Astrocyte (in vitro differentiated cells and primary cell): Measurements from ENCODE around the gene TBC1D9. TPM values are rescaled to one million over a fixed set of nuclear protein-coding genes. Genes with fewer than 3 reads are reported as not detected.

Source experiments
- DNase-seq: peaks from one replicate; pipeline ENCODE4 v3.0.0-alpha.2; 2010; ENCODE audit warnings: low read depth
- FAIRE-seq: peaks from 2 replicates; lab custom pipeline; 2011; peaks lifted over from hg19 to GRCh38; lab: Jason Lieb, UNC
- H2AFZ ChIP-seq: 2 replicates; pipeline ENCODE4 v1.6.0; 2012; ENCODE audit warnings: low read depth, low read length, inconsistent platforms
- H3K27ac ChIP-seq: 2 replicates; pipeline ENCODE4 v1.5.1; 2011; ENCODE audit warnings: low read depth, low read length, inconsistent platforms
- H3K27me3 ChIP-seq: 2 replicates; pipeline ENCODE4 v1.6.0; 2011; ENCODE audit warnings: low read length, inconsistent platforms; ENCODE audit not compliant: insufficient read depth
- H3K36me3 ChIP-seq: 2 replicates; pipeline ENCODE4 v1.5.1; 2011; ENCODE audit warnings: low read length, inconsistent platforms; ENCODE audit not compliant: insufficient read depth
- H3K4me1 ChIP-seq: 2 replicates; pipeline ENCODE4 v1.5.1; 2011; ENCODE audit warnings: low read length, inconsistent platforms; ENCODE audit not compliant: insufficient read depth
- H3K4me2 ChIP-seq: 2 replicates; pipeline ENCODE4 v1.6.0; 2012; ENCODE audit warnings: low read length, inconsistent platforms
- H3K4me3 ChIP-seq: 2 replicates; pipeline ENCODE4 v1.5.1; 2011; ENCODE audit warnings: low read depth, mild to moderate bottlenecking, low read length, inconsistent platforms; ENCODE audit not compliant: insufficient read depth
- H3K79me2 ChIP-seq: 2 replicates; pipeline ENCODE4 v1.6.0; 2012; ENCODE audit warnings: mild to moderate bottlenecking, low read length, inconsistent platforms; ENCODE audit not compliant: insufficient read depth
- H3K9ac ChIP-seq: 2 replicates; pipeline ENCODE4 v1.6.0; 2012; ENCODE audit warnings: mild to moderate bottlenecking, low read length, inconsistent platforms
- H3K9me3 ChIP-seq: 2 replicates; pipeline ENCODE4 v1.5.1; 2012; ENCODE audit warnings: low read depth, mild to moderate bottlenecking, low read length, inconsistent platforms; ENCODE audit not compliant: insufficient read depth
- H4K20me1 ChIP-seq: 2 replicates; pipeline ENCODE4 v1.6.0; 2012; ENCODE audit warnings: low read length, inconsistent platforms; ENCODE audit not compliant: insufficient read depth
- H3K27ac Mint-ChIP-seq: one replicate; pipeline ENCODE4 v1.8.0; 2021; ENCODE audit warnings: mild to moderate bottlenecking, mixed read lengths; ENCODE audit not compliant: unreplicated experiment
- H3K27me3 Mint-ChIP-seq: one replicate; pipeline ENCODE4 v1.8.0; 2021; ENCODE audit warnings: low read depth, mixed read lengths; ENCODE audit not compliant: unreplicated experiment
- H3K36me3 Mint-ChIP-seq: one replicate; pipeline ENCODE4 v1.8.0; 2021; ENCODE audit warnings: low read depth, mixed read lengths; ENCODE audit not compliant: unreplicated experiment
- H3K4me1 Mint-ChIP-seq: one replicate; pipeline ENCODE4 v1.8.0; 2021; ENCODE audit warnings: low read depth, mixed read lengths; ENCODE audit not compliant: unreplicated experiment
- H3K4me3 Mint-ChIP-seq: one replicate; pipeline ENCODE4 v1.8.0; 2021; ENCODE audit warnings: mild to moderate bottlenecking, moderate library complexity, mixed read lengths; ENCODE audit not compliant: unreplicated experiment
- H3K9me3 Mint-ChIP-seq: one replicate; pipeline ENCODE4 v1.8.0; 2021; ENCODE audit warnings: mild to moderate bottlenecking, mixed read lengths; ENCODE audit not compliant: unreplicated experiment
- EZH2 ChIP-seq: IDR thresholded peaks from 2 replicates; pipeline ENCODE4 v1.6.1; 2012; ENCODE audit warnings: mild to moderate bottlenecking, low read length, inconsistent platforms; ENCODE audit not compliant: insufficient read depth
- total RNA-seq: library from RNA; stranded (reverse); gene quantifications from 2 replicates; pipeline ENCODE4 v1.2.1, GENCODE V29; 2021
- TF ChIP-seq, protein P1 (sequence below): IDR thresholded peaks from 2 replicates; pipeline ENCODE4 v1.5.1; 2011; ENCODE audit warnings: low read depth, mild to moderate bottlenecking, inconsistent platforms, low read length, moderate library complexity; ENCODE audit not compliant: insufficient read depth

TBC1D9 gene
- total RNA-seq, 1 donor from 2014 or later, result 31.6 TPM

DNA sequence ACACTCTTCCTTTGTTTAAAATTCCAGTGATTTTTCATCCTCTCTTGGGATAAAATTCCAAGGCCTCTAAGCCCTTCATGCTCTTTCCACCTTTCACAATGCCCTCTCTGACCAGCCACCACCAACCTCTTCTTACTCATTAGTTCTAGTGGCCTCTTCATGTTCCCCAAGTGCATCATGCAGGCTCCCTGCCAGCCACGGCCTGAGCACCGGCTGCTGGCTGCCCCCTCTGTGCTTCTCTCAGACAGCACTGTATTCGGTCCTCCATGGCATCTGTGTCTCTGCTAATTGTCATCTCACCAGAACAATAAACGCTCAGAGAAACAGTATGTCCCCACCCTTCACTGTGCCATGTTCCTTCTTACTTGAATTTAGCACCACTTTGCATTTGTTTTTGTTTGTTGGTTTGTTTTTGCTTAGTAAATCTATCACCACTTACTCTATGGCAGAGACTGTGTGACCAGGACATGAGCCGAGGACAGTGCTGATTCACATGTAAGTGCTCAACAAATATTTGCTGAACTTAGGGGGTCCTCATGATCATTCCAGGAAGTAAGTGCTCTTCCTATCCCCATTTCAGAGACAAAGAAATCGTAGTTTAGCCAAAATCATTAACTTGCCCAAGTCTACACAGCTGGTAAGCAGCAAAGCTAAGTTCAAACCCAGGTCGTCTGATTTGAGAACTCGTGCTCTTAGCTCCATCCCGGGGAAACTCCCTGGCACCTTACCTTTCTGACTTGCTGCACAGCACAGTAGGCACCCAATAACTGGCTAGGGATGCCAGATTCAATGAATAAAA, 110.4 kb downstream of the TBC1D9 start:
- FAIRE-seq, result no peak

DNA sequence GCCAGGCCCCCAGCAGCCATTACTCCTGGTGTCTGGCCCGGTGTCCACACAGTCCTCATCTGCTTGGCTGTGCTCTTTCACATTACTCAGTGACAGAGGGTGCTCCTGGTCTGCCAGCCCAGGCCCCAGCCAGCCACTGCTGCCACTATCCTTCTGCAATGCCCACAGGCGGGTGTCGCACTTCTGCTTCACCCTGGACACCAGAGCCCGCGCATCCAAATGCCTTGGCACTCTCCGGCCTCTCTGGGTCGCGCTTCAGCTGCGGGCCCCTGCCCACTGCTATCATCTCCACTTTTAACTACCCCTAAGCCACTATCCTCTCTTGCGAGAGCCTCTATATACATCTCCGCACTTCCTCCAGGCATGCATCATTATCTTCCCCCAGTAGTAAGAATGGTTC, 111.0 kb downstream of the TBC1D9 start:
- Mint-ChIP-seq H3K4me1 (peaks cover 12% of the 10 kb centered on the region), H3K36me3 (peaks cover 14% of the 10 kb centered on the region), H3K27me3 (no peaks in the 10 kb centered on the region), H3K4me3 (no peak overlapping the region), H3K27ac (no peak overlapping the region), H3K9me3 (no peaks in the 10 kb centered on the region)
- H3K27me3 ChIP-seq, result no peaks in the 10 kb centered on the region
- H3K36me3 ChIP-seq, result peaks cover 3% of the 10 kb centered on the region
- no peak overlapping the region for H3K4me2 ChIP-seq
- H3K27ac ChIP-seq, result no peak overlapping the region
- no peaks in the 10 kb centered on the region for H3K4me1 ChIP-seq
- H3K4me3 ChIP-seq, result no peak overlapping the region
- no peaks in the 10 kb centered on the region for H4K20me1 ChIP-seq
- FAIRE-seq (no peak), DNase-seq (no peak)
- no peaks in the 10 kb centered on the region for H3K9me3 ChIP-seq
- TF ChIP-seq EZH2, result no peak
- TF ChIP-seq, protein P1, sequence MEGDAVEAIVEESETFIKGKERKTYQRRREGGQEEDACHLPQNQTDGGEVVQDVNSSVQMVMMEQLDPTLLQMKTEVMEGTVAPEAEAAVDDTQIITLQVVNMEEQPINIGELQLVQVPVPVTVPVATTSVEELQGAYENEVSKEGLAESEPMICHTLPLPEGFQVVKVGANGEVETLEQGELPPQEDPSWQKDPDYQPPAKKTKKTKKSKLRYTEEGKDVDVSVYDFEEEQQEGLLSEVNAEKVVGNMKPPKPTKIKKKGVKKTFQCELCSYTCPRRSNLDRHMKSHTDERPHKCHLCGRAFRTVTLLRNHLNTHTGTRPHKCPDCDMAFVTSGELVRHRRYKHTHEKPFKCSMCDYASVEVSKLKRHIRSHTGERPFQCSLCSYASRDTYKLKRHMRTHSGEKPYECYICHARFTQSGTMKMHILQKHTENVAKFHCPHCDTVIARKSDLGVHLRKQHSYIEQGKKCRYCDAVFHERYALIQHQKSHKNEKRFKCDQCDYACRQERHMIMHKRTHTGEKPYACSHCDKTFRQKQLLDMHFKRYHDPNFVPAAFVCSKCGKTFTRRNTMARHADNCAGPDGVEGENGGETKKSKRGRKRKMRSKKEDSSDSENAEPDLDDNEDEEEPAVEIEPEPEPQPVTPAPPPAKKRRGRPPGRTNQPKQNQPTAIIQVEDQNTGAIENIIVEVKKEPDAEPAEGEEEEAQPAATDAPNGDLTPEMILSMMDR, result no peak
- no peaks in the 10 kb centered on the region for H3K79me2 ChIP-seq
- H2AFZ ChIP-seq, result no peak overlapping the region
- H3K9ac ChIP-seq, result no peak overlapping the region

More for the DNA sequence above, 110.4 kb downstream of the TBC1D9 start:
- H3K27me3 Mint-ChIP-seq, result no peaks in the 10 kb centered on the region
- H3K36me3 ChIP-seq, result peaks cover 3% of the 10 kb centered on the region
- H3K9me3 Mint-ChIP-seq, result no peaks in the 10 kb centered on the region
- no peak overlapping the region for H3K27ac Mint-ChIP-seq
- H3K27me3 ChIP-seq, result no peaks in the 10 kb centered on the region
- no peaks in the 10 kb centered on the region for H4K20me1 ChIP-seq
- TF ChIP-seq, protein P1, result no peak
- no peak for TF ChIP-seq EZH2
- H3K4me2 ChIP-seq, result no peak overlapping the region
- no peaks in the 10 kb centered on the region for H3K79me2 ChIP-seq
- H3K36me3 Mint-ChIP-seq, result peaks cover 14% of the 10 kb centered on the region
- H3K9ac ChIP-seq, result no peak overlapping the region
- H3K4me3 Mint-ChIP-seq, result no peak overlapping the region
- H3K4me1 ChIP-seq, result no peaks in the 10 kb centered on the region
- H2AFZ ChIP-seq, result no peak overlapping the region
- H3K27ac ChIP-seq, result no peak overlapping the region
- no peak for DNase-seq
- H3K9me3 ChIP-seq, result no peaks in the 10 kb centered on the region
- peaks cover 12% of the 10 kb centered on the region for H3K4me1 Mint-ChIP-seq
- H3K4me3 ChIP-seq, result no peak overlapping the region
